ENCODE results near the gene NOPCHAP1.

- no peak for TF ChIP-seq CTCF (IDR thresholded peaks at IDR 0.05)
- no peak for TF ChIP-seq POLR2A (IDR thresholded peaks at IDR 0.05)
- no peak for TF ChIP-seq POLR2AphosphoS5 (IDR thresholded peaks at IDR 0.05)
Observed at GRCh38 chr12:104964856-104965205, 21.3 kb upstream of the NOPCHAP1 start.

All from prostate gland (tissue), 2 donors.